H1 (cell line): Measurements from ENCODE around the gene OSBPL3. TPM values are rescaled to one million over a fixed set of nuclear protein-coding genes. Genes with fewer than 3 reads are reported as not detected.

Experiments used
- CTCF ChIA-PET: fragments of 300-600 bp; sonication (Branson Sonifier 250); formaldehyde crosslinking; loops from one replicate; lab custom pipeline; 2021; ENCODE audit not compliant: partially characterized antibody; lab: Charles Lee
- POLR2A ChIA-PET: fragments of 300-600 bp; sonication (Branson Sonifier 250); formaldehyde crosslinking; loops from one replicate; lab custom pipeline; 2021; ENCODE audit warnings: inconsistent platforms; ENCODE audit not compliant: partially characterized antibody; lab: Charles Lee
- DNase-seq, 2 experiments: peaks; one replicate each; pipeline versions ENCODE4 v3.0.0 to v3.0.0-alpha.2; 2010 to 2022; ENCODE audit warnings: low spot score in 2 of 2, low read depth in 1 of 2, mixed read lengths in 1 of 2
- FAIRE-seq: peaks from 2 replicates; lab custom pipeline; 2011; peaks lifted over from hg19 to GRCh38; lab: Jason Lieb, UNC
- H2AFZ ChIP-seq: 2 replicates; pipeline ENCODE4 v1.8.1; 2012; ENCODE audit warnings: low read length, inconsistent platforms
- H2AK5ac ChIP-seq: 2 replicates; pipeline ENCODE4 v1.6.1; 2013; ENCODE audit warnings: low read depth, low read length
- H2BK120ac ChIP-seq: replicated peaks from 2 replicates; pipeline ENCODE3; 2013; ENCODE audit warnings: low read depth, low read length, inconsistent platforms
- H2BK12ac ChIP-seq: 2 replicates; pipeline ENCODE4 v1.6.1; 2013; ENCODE audit warnings: low read depth, low read length
- H2BK15ac ChIP-seq: 2 replicates; pipeline ENCODE4 v1.6.1; 2013; ENCODE audit warnings: low read length
- H2BK20ac ChIP-seq: 2 replicates; pipeline ENCODE4 v1.6.1; 2013; ENCODE audit warnings: low read length
- H2BK5ac ChIP-seq: 2 replicates; pipeline ENCODE4 v1.6.1; 2013; ENCODE audit warnings: low read depth, low read length
- H3K14ac ChIP-seq: 2 replicates; pipeline ENCODE4 v1.6.1; 2013; ENCODE audit warnings: inconsistent platforms; ENCODE audit not compliant: insufficient read length
- H3K18ac ChIP-seq: 2 replicates; pipeline ENCODE4 v1.6.1; 2013; ENCODE audit warnings: low read length; ENCODE audit errors: extremely low read depth
- H3K23ac ChIP-seq: 2 replicates; pipeline ENCODE4 v1.6.1; 2013; ENCODE audit warnings: inconsistent platforms; ENCODE audit not compliant: insufficient read length
- H3K23me2 ChIP-seq: 2 replicates; pipeline ENCODE4 v1.6.1; 2013; ENCODE audit warnings: low read depth, low read length
- H3K27ac ChIP-seq: 2 replicates; pipeline ENCODE4 v1.6.1; 2011; ENCODE audit warnings: low read depth, low read length, inconsistent platforms
- H3K27me3 ChIP-seq, 4 experiments: replicated peaks in 1 of 4; 1 replicate in 1 of 4; 2 replicates in 3 of 4; pipeline versions ENCODE4 v1.6.1 to v1.8.1; 2011 to 2013; ENCODE audit warnings: low read length in 3 of 4, mild to moderate bottlenecking in 3 of 4, inconsistent platforms in 2 of 4, mixed read lengths in 2 of 4, moderate library complexity in 1 of 4; ENCODE audit not compliant: control insufficient read depth in 3 of 4, insufficient read depth in 3 of 4; ENCODE audit errors: extremely low read depth in 1 of 4
- H3K36me3 ChIP-seq, 4 experiments: 2 replicates each; pipeline versions ENCODE4 v1.6.1 to v1.8.1; 2011 to 2013; ENCODE audit warnings: mild to moderate bottlenecking in 4 of 4, low read length in 3 of 4, moderate library complexity in 2 of 4, control low read depth in 1 of 4, inconsistent platforms in 1 of 4; ENCODE audit not compliant: insufficient read depth in 4 of 4, control insufficient read depth in 2 of 4
- H3K4ac ChIP-seq: replicated peaks from 2 replicates; pipeline ENCODE3; 2013; ENCODE audit warnings: low read length, low read depth, mixed read lengths, inconsistent platforms; ENCODE audit not compliant: insufficient read length
- H3K4me1 ChIP-seq, 4 experiments: replicated peaks in 1 of 4; 1 replicate in 1 of 4; 2 replicates in 3 of 4; pipeline versions ENCODE4 v1.6.1 to v1.8.1; 2011 to 2013; ENCODE audit warnings: low read length in 3 of 4, inconsistent platforms in 2 of 4, mixed read lengths in 1 of 4; ENCODE audit not compliant: insufficient read depth in 4 of 4, control insufficient read depth in 3 of 4
- H3K4me2 ChIP-seq, 2 experiments: 2 replicates each; pipeline versions ENCODE4 v1.6.1 to v1.8.1; 2011 to 2013; ENCODE audit warnings: low read depth in 2 of 2, low read length in 2 of 2, control low read depth in 1 of 2, inconsistent platforms in 1 of 2, mild to moderate bottlenecking in 1 of 2; ENCODE audit not compliant: insufficient read depth in 1 of 2
- H3K4me3 ChIP-seq, 4 experiments: fragments of 200-600, 300-600 bp in 1 of 4; sonication (generic), shearing (Covaris generic), sonication (Bioruptor Twin) in 1 of 4; 2 replicates each; pipeline versions ENCODE4 v1.5.1 to v1.8.1; 2011 to 2016; ENCODE audit warnings: low read length in 4 of 4, low read depth in 3 of 4, control low read depth in 2 of 4, inconsistent platforms in 2 of 4, mild to moderate bottlenecking in 2 of 4, mixed read lengths in 1 of 4, moderate library complexity in 1 of 4; ENCODE audit not compliant: insufficient read depth in 2 of 4; ENCODE audit errors: extremely low read depth in 1 of 4
- H3K56ac ChIP-seq: replicated peaks from 2 replicates; pipeline ENCODE3; 2013; ENCODE audit warnings: low read depth, mild to moderate bottlenecking, mixed read lengths, low read length, inconsistent platforms; ENCODE audit not compliant: insufficient read length
- H3K79me1 ChIP-seq: 2 replicates; pipeline ENCODE4 v1.6.1; 2013; ENCODE audit warnings: low read depth, low read length, control low read depth
- H3K79me2 ChIP-seq, 2 experiments: 2 replicates each; pipeline versions ENCODE4 v1.6.1 to v1.8.1; 2012 to 2013; ENCODE audit warnings: low read length in 2 of 2, mild to moderate bottlenecking in 2 of 2, inconsistent platforms in 1 of 2; ENCODE audit not compliant: insufficient read depth in 2 of 2, control insufficient read depth in 1 of 2
- H3K9ac ChIP-seq, 4 experiments: replicated peaks in 1 of 4; 1 replicate in 1 of 4; 2 replicates in 3 of 4; pipeline versions ENCODE4 v1.6.1 to v1.8.1; 2011 to 2013; ENCODE audit warnings: low read depth in 3 of 4, low read length in 3 of 4, control low read depth in 2 of 4, mild to moderate bottlenecking in 2 of 4, moderate library complexity in 2 of 4, inconsistent platforms in 1 of 4; ENCODE audit errors: extremely low read depth in 1 of 4
- H3K9me3 ChIP-seq, 2 experiments: 2 replicates each; pipeline versions ENCODE4 v1.6.1 to v1.8.1; 2012 to 2013; ENCODE audit warnings: mild to moderate bottlenecking in 2 of 2, moderate library complexity in 2 of 2, control low read depth in 1 of 2, inconsistent platforms in 1 of 2, low read depth in 1 of 2, low read length in 1 of 2, mixed read lengths in 1 of 2; ENCODE audit not compliant: insufficient read depth in 2 of 2
- H4K20me1 ChIP-seq, 2 experiments: replicated peaks in 1 of 2; 2 replicates each; pipeline versions ENCODE3 to v1.8.1; 2011 to 2013; ENCODE audit warnings: inconsistent platforms in 2 of 2, low read length in 2 of 2, mild to moderate bottlenecking in 1 of 2; ENCODE audit not compliant: insufficient read depth in 2 of 2, control insufficient read depth in 1 of 2
- H4K5ac ChIP-seq: 2 replicates; pipeline ENCODE4 v1.6.1; 2013; ENCODE audit warnings: low read length, low read depth, mixed read lengths, inconsistent platforms; ENCODE audit not compliant: insufficient read length
- H4K8ac ChIP-seq: 2 replicates; pipeline ENCODE4 v1.8.0; 2013; ENCODE audit warnings: mild to moderate bottlenecking, moderate library complexity, low read length, inconsistent platforms; ENCODE audit not compliant: insufficient read depth; ENCODE audit errors: extremely low read depth
- H4K91ac ChIP-seq: replicated peaks from 2 replicates; pipeline ENCODE3; 2013; ENCODE audit warnings: low read length, mixed read lengths, inconsistent platforms; ENCODE audit not compliant: insufficient read length
- BRCA1 ChIP-seq: IDR thresholded peaks from 2 replicates; pipeline ENCODE4 v1.6.1; 2012; ENCODE audit warnings: low read depth, low read length, improper control_type of control experiment
- JUN ChIP-seq: IDR thresholded peaks from 2 replicates; pipeline ENCODE4 v1.6.1; 2011; ENCODE audit warnings: low read depth, mild to moderate bottlenecking, improper control_type of control experiment, low read length
- WGBS, 2 experiments: shearing (Covaris generic) in 1 of 2; methylation state at CpG; one replicate each; pipeline versions ENCODE4 v1.1.6 to v1.1.7; 2013 to 2015; ENCODE audit warnings: low lambda C conversion rate in 2 of 2, mixed read lengths in 2 of 2, inconsistent platforms in 1 of 2, low coverage in 1 of 2, missing lambda C conversion rate in 1 of 2; ENCODE audit not compliant: insufficient replicate concordance in 2 of 2, insufficient coverage in 1 of 2, insufficient read length in 1 of 2; ENCODE audit errors: extremely low coverage in 1 of 2, missing lambda C conversion rate in 1 of 2; 5-methylcytosine and 5-hydroxymethylcytosine counted together
- polyA plus RNA-seq, 7 experiments: library from polyadenylated mRNA; depleted of rRNA in 3 of 7; stranded (reverse) in 5 of 7; unstranded in 2 of 7; fragments of >200 nt in 5 of 7; fragments of 200-250 nt in 2 of 7; gene quantifications; 1 replicate in 5 of 7; 2 replicates in 1 of 7; 4 replicates in 1 of 7; pipeline versions ENCODE4 v1.2.1 to v1.2.3, GENCODE V29; 2011 to 2013; ENCODE audit warnings: missing spikeins in 2 of 7, mixed read lengths in 2 of 7
- total RNA-seq: library from RNA; stranded (reverse); fragmentation: NEBNext Ultra II Directional; extraction: Animal tissue kit (Norgen Biotek cat#: 25700); gene quantifications from 2 replicates; pipeline ENCODE4 v1.2.1, GENCODE V29; 2021

Gene OSBPL3
- total and polyA plus RNA-seq, 2 of the 8 experiments (the other 6 are each of a cell fraction or from before 2014, with no cell fraction given), result 2.8 to 13.9 TPM

DNA sequence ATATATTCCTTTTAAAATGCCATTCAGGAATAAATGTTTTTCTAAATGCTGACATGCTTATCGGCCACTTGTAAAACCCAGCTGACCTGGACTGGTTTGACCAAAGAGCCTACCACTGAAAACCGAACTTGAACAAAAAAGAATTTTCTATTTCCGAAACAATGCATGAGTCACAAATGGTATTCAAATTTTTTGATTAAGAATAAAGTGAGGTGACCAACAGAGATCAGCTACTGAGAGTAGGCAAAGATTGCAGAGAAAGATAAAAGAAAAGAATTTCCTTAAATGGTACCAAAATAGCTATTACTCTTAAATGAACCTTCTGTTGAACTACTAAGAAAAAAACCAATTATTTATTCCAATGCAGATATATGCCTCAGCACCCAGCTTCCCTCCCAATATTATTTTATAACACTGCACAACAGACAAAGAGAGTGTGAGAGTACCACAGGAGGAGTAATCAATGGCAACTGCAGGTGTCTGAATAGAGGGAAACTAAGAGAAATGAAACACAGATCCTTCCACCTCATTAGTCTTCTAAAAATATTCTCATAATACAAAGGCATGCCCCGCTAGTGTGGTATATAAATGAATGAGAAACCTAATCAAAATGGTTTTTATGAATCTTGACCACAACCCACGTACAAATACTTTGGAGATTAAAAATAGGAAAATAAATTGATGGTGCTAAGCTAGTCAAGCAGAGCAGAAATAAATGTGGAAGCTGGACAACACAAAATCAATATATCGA, 20.1 kb downstream of the OSBPL3 start:
- peaks cover 0 to 19% of the 10 kb centered on the region in 2 experiments; a peak in 1 of 4 replicates for H3K79me2 ChIP-seq
- no peak overlapping the region for H3K14ac ChIP-seq

More for the DNA sequence above, 20.1 kb downstream of the OSBPL3 start:
- no peaks in the 10 kb centered on the region for H3K4me1 ChIP-seq
- H2BK5ac ChIP-seq, result no peak overlapping the region
- H3K56ac ChIP-seq, result no peak overlapping the region
- ChIA-PET POLR2A (interaction anchor here (0.8 to 1.1 kb wide), 2 partner anchors 42 to 165 kb away, joined by 3 read pairs; partner anchors contain the start of gene CYCS), CTCF (interaction anchor here (0.9 to 1.8 kb wide), 4 partner anchors 12 to 44 kb away, joined by 3 to 4 read pairs (median 4); no protein-coding TSS in a partner anchor)
- H2BK12ac ChIP-seq, result no peak overlapping the region
- no peaks in the 10 kb centered on the region for H3K23me2 ChIP-seq
- H2AK5ac ChIP-seq, result no peak overlapping the region
- H4K8ac ChIP-seq, result no peak overlapping the region
- H4K20me1 ChIP-seq, result no peaks in the 10 kb centered on the region
- no peak overlapping the region for H2AFZ ChIP-seq
- H2BK20ac ChIP-seq, result no peak overlapping the region
- WGBS, 2 experiments, result 86% methylated on average over 6 of the region's 6 CpGs; no CpG with 5 or more reads in 1 of the 2 experiments
- no peak overlapping the region for H3K23ac ChIP-seq
- FAIRE-seq (no peak), DNase-seq (no peak)
- H3K9ac ChIP-seq, result no peak overlapping the region
- no peaks in the 10 kb centered on the region for H3K27me3 ChIP-seq
- no peak overlapping the region for H2BK120ac ChIP-seq
- H2BK15ac ChIP-seq, result no peak overlapping the region
- H4K91ac ChIP-seq, result no peak overlapping the region
- H3K4ac ChIP-seq, result no peak overlapping the region
- H3K4me2 ChIP-seq, result no peak overlapping the region
- H4K5ac ChIP-seq, result no peak overlapping the region
- TF ChIP-seq JUN (no peak), BRCA1 (no peak)
- H3K27ac ChIP-seq, result no peak overlapping the region
- H3K79me1 ChIP-seq, result peaks cover 2% of the 10 kb centered on the region; the same call in 1 of the 2 replicates
- no peak overlapping the region for H3K4me3 ChIP-seq
- no peaks in the 10 kb centered on the region for H3K36me3 ChIP-seq
- H3K9me3 ChIP-seq, result no peaks in the 10 kb centered on the region
- no peak overlapping the region for H3K18ac ChIP-seq
